Measurements from ENCODE around the gene CCDC124. TPM values are rescaled to one million over a fixed set of nuclear protein-coding genes. Genes with fewer than 3 reads are reported as not detected.

Gene CCDC124
- total and polyA plus RNA-seq, 2 of the 4 experiments (the other 2 are of a cell fraction), result 30.1 to 112 TPM

GRCh38 chr19:17888260-17888659 lies 44.6 kb upstream of the CCDC124 start:
- Histone ChIP-seq H2BK120ac (ENCODE audit: low read depth, low read length) (no peak overlapping the region), H2BK5ac (ENCODE audit: low read depth, low read length, poor library complexity, severe bottlenecking) (no peak overlapping the region), H2AK9ac (replicated peaks; ENCODE audit: low read depth, low read length, poor library complexity) (no peak overlapping the region), H3K14ac (replicated peaks; ENCODE audit: low read depth, low read length) (no peak overlapping the region), H4K91ac (ENCODE audit: insufficient read depth, low read depth, low read length) (no peak overlapping the region), H3K4me1 (ENCODE audit: control insufficient read depth, insufficient read depth, low read length) (no peaks in the 10 kb centered on the region), H3K27ac (ENCODE audit: insufficient read depth, low read length) (no peak overlapping the region), H3K23ac (ENCODE audit: low read depth, low read length) (no peak overlapping the region), H3K4me3 (ENCODE audit: insufficient read depth, low read depth, low read length) (no peak overlapping the region), H4K8ac (ENCODE audit: low read depth in 2 of 2, low read length in 2 of 2) (no peak overlapping the region), H3K36me3 (ENCODE audit: control insufficient read depth, insufficient read depth, low read length) (no peaks in the 10 kb centered on the region), H3K9me1 (ENCODE audit: insufficient read depth, low read length) (no peaks in the 10 kb centered on the region), H3K4me2 (ENCODE audit: low read depth, low read length) (no peak overlapping the region), H3K9me3 (ENCODE audit: control insufficient read depth, insufficient read depth, low read length) (no peaks in the 10 kb centered on the region), H4K20me1 (ENCODE audit: insufficient read depth, low read length) (no peaks in the 10 kb centered on the region), H4K5ac (ENCODE audit: low read depth, low read length) (no peak overlapping the region), H2BK20ac (ENCODE audit: low read depth, low read length) (no peak overlapping the region), H3K9ac (ENCODE audit: low read depth, low read length) (no peak overlapping the region), H3K27me3 (ENCODE audit: control insufficient read depth, insufficient read depth, low read length) (peaks cover 6% of the 10 kb centered on the region), H3K4ac (ENCODE audit: low read depth, low read length) (no peak overlapping the region), H3K18ac (ENCODE audit: low read depth, low read length) (no peak overlapping the region), H2AFZ (replicated peaks; ENCODE audit: low read length, poor library complexity) (no peak overlapping the region), H3K79me1 (ENCODE audit: low read depth in 1 of 2, low read length in 2 of 2) (no peaks in the 10 kb centered on the region), H3K56ac (ENCODE audit: extremely low read depth, insufficient read depth, low read length) (no peak overlapping the region), H2BK15ac (ENCODE audit: low read depth, low read length) (no peak overlapping the region), H2AK5ac (ENCODE audit: low read depth, low read length) (no peak overlapping the region)
- no peak for DNase-seq
- no CpG with 5 or more reads among the region's 7 CpGs for WGBS, 2 experiments (ENCODE audit: extremely low coverage in 2 of 2, insufficient read length in 1 of 2)
- dilution Hi-C loops (cut with HindIII; ENCODE audit: low sequenced_read_pairs, unreplicated experiment) (no loop called here), in situ Hi-C loops (cut with MboI; ENCODE audit: low sequenced_read_pairs) (no loop called here), intact Hi-C loops (cut with micrococcal nuclease) (no loop called here)
- no TSS peak for BruUV-seq (replicated peaks)
- no peak for ATAC-seq (ENCODE audit: low read depth)
- ChIA-PET CTCF (no interaction called here), POLR2A (ENCODE audit: unreplicated experiment) (no interaction called here)
- TF ChIP-seq MXI1 (IDR thresholded peaks at IDR 0.05; ENCODE audit: borderline replicate concordance, low read depth, low read length) (no peak), USF2 (IDR thresholded peaks at IDR 0.05; ENCODE audit: low read depth, low read length) (no peak), MAFK (IDR thresholded peaks at IDR 0.05; ENCODE audit: low read depth, low read length) (no peak), FOS (IDR thresholded peaks at IDR 0.05; ENCODE audit: low read depth, low read length) (no peak), BHLHE40 (IDR thresholded peaks at IDR 0.05; ENCODE audit: low read depth, low read length) (no peak), RAD21 (IDR thresholded peaks at IDR 0.05; ENCODE audit: low read length) (no peak), NFE2L2 (IDR thresholded peaks at IDR 0.05; ENCODE audit: low read depth, low read length) (no peak), SMC3 (IDR thresholded peaks at IDR 0.05; ENCODE audit: low read depth, low read length) (no peak), RCOR1 (IDR thresholded peaks at IDR 0.05; ENCODE audit: insufficient replicate concordance, low read length) (no peak), RFX5 (IDR thresholded peaks at IDR 0.05; ENCODE audit: low read depth, low read length) (no peak), ELK1 (IDR thresholded peaks at IDR 0.05; ENCODE audit: borderline replicate concordance, low read depth, low read length) (no peak), CHD1 (IDR thresholded peaks at IDR 0.05; ENCODE audit: low read depth, low read length) (no peak), POLR2A (IDR thresholded peaks at IDR 0.05; ENCODE audit: low read depth, low read length) (no peak), MAZ (IDR thresholded peaks at IDR 0.05; ENCODE audit: borderline replicate concordance, low read depth, low read length) (no peak), CEBPB (IDR thresholded peaks at IDR 0.05; ENCODE audit: low read depth, low read length) (no peak), CTCF (conservative IDR thresholded peaks at IDR 0.05; ENCODE audit: low read depth, low read length) (no peak)

Data from IMR-90 (cell line).